Activated naive CD4-positive, alpha-beta T cell treated with Interleukin-2 at 50 U/mL for 16 hours (primary cell): ENCODE data around the gene CHCHD1.
"Not testable (repeated sequence)": the region's sequence is repeated elsewhere in the genome, so short reads cannot be mapped to it uniquely, and the experiment has no call there.

Source experiments
- DNase-seq: peaks from one replicate; pipeline ENCODE4 v3.0.0-alpha.2; 2020

The CHCHD1 gene

DNA sequence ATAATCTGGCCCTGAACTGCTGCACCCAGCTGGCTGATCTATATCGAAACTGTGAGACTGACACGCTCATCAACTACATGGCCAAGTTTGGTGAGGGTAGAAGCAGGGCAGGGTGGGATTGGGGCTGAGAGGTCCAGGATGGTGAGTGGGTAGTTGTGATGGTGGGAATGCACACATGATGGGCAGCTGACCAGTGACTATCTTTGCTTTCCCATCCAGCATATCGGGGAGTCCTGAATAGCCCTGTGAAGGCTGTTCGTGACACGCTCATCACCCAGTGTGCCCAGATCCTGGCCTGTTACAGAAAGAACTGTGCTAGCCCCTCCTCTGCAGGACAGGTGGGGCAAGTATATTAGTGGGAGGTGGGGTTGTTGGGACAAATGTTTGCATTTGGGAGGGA is 12.5 kb upstream of the CHCHD1 start:
- DNase-seq: no peak

DNA sequence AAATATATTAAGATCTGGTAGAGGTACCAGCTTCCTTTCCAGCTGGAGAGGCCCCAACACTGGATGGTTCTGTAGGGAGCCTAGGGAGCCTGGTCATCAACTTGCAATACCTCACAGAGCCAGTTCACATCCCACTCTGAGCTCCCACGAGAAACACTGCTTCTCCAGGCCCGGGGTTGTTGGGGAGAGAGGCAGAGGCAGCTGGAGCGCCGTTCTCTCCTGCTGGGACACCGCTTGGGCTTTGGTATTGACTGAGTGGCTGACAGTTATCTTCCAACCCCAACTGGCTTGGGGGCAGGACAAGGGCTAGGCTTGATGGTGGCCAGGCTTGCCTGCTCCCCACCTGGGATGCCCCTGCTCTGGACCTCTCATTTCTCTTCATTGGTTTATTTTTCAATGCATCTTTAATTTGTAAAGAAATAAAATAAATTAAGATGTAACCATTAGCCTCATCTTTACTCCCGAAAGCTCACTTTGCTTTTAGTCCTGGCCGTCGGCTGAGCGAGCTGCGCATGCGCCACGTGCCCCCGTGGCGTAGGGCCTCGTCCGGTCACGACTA is 10.0 kb upstream of the CHCHD1 start:
- DNase-seq: no peak

DNA sequence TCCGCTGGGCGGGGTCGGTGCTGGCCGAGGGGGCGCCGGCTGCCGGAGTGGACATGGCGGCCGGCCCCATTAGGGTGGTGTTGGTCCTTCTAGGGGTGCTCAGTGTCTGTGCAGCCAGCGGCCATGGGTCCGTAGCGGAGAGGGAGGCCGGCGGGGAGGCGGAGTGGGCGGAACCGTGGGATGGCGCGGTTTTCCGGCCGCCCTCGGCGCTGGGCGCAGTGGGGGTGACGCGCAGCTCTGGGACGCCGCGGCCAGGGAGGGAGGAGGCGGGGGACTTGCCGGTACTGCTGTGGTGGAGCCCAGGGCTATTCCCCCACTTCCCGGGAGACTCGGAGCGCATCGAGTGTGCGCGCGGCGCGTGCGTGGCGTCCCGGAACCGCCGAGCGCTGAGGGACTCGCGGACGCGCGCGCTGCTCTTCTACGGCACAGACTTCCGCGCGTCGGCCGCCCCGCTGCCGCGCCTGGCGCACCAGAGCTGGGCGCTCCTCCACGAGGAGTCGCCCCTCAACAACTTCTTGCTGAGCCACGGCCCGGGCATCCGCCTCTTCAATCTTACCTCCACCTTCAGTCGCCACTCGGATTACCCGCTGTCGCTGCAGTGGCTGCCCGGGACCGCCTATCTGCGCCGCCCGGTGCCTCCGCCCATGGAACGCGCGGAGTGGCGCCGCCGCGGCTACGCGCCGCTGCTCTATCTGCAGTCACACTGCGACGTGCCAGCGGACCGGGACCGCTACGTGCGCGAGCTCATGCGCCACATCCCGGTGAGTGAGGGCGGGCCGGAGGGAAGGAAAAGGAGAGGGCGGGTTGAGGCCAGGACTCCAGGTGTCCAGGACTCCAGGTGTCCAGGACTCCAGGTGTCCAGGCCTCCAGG is 9.3 kb upstream of the CHCHD1 start:
- peak; percentile 81 for DNase-seq

DNA sequence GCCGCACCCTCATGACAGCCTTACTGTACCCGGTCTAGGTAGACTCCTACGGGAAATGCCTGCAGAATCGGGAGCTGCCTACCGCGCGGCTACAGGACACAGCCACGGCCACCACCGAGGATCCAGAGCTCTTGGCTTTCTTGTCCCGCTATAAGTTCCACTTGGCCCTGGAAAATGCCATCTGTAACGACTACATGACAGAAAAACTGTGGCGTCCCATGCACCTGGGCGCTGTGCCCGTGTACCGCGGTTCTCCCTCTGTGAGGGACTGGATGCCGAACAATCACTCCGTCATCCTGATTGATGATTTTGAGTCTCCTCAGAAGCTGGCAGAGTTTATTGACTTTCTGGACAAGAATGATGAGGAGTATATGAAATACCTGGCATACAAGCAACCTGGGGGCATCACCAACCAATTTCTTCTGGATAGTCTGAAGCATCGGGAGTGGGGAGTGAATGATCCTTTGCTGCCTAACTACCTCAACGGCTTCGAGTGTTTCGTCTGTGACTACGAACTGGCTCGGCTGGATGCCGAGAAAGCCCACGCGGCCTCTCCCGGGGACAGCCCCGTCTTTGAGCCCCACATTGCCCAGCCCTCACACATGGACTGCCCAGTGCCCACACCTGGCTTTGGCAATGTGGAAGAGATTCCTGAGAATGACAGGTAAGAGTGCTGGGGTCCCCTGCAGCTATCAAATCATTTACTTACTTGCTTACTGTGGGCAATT is 8.5 kb upstream of the CHCHD1 start:
- DNase-seq: peak; percentile 38

DNA sequence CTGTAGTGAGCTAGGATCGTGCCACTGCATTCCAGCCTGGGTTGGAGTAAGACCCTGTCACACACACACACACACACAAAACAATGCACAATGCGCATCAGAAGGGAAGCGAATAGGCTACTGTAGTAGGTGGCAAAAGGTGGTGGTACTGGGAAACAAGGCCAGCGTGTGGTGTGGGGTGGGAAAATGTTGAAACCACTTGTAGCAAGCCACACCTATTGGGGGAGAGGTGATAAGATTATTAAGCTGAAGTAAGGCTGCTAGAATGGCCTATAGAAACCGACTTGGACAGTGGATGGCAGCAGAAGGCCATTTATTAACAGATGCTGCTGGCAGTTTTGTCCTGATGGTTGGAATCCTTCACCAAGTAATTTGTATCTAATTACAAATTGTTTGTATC is 7.2 kb upstream of the CHCHD1 start:
- no peak for DNase-seq

DNA sequence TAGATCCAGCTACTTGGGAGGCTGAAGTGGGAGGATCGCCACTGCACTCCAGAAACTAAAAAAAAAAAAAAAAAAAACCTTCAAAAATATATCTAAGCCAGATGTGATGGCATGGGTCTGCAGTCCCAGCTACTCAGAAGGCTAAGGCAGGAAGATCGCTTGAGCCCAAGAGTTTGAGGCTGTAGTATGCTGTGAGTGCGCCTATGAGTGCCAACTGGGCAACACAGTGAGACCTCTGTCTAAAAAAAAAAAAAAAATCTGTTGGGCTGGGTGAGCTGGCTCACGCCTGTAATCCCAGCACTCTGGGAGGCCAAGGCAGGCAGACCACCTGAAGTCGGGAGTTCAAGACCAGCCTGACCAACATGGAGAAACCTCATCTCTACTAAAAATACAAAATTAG is 2.8 kb upstream of the CHCHD1 start:
- DNase-seq: no peak

DNA sequence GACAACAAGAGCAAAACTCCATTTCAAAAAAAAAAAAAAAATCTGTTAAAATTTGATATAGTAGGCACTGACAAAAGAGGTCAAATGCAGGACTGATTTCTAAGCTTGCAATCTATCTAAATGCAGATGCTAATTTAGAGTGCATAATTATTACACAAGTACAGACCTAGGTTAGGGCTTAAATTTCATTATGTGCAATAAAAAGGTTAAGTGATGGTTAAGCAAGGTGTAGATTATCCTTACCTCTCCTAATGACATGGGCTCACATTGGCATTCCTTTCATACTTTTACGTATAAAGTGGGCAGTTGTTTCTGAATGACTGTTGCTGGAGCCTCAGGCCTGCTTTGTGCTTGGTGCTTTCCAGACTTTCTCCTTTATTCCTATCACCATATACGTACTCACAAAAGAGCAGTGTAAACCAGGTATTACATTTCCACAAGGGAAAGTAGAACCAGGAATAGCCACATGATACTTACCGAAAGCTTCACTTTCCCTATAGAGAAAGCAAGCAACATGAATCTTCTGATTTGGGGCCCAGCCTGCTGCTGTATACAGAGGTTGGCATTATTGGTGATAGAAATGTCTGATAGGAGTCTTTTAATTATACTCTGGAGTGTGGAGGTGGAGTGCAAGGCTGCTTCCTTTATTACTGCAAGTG is 2.2 kb upstream of the CHCHD1 start:
- DNase-seq: no peak

DNA sequence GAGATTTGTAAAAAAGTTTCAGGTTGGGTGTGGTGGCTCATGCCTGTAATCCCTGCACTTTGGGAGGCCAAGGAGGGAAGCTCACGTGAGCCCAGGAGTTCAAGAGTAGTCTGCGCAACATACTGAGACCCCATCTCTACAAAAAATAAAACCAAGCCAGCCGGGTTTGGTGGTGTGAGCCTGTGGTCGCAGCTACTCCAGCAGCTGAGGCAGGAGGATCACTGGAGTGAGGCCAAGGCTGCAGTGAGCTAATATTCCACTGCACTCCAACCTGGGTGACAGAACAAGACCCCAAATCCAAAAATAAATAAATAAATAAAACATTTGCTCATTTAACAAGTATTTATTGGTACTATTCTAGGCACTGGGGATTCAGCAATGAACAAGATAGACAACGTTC is 1.5 kb upstream of the CHCHD1 start:
- no peak for DNase-seq

DNA sequence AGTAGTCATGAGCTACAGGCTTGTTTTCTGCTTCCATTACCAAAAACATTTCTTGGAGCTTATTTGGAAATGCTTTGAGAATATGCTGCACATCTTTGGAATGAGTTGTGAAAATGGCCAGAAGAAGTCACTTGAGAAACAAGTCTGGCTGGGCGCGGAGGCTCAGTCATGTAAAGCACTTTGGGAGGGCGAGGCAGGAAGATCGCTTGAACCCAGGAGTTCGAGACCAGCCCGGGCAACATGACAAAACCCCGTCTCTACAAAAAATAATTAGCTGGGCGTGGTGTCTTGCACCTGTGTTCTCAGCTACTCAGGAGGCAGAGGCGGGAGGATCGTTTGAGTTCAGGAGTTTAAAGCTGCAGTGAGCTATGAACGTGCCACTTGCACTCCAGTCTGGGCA is 882 bp upstream of the CHCHD1 start:
- DNase-seq: no peak

DNA sequence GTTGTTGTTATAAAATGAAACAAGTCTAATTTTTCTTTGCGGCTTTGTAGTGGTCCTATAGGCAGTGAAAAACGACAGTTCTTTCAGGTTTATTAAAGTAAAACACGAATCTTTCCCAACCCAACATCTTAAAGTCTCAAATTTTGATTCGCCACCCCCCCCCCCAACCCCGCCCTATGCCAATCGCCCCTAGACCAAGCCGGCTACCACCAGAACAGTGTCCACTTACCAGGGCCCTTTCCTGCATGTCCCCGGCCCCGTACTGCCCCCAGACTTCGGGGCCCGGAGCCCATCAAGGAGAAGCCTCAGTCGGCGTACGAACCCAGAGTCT is 335 bp upstream of the CHCHD1 start:
- no peak for DNase-seq

DNA sequence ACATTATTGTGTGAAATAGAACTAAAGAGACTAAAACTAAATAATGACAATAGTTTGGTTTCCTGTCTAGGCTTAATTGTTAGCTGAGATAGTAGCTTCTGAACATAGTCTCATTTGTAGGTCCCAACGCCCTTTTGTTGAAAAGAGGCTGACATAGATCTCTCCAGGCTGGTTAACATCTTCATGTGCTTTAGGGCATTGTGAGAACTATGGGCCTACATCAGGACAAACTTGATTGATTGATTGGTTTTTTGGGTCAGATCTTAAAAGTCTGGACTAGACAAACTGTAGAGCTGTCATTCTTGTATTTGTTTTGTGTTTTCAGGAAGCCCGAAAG is 869 bp downstream of the CHCHD1 start:
- no peak for DNase-seq

DNA sequence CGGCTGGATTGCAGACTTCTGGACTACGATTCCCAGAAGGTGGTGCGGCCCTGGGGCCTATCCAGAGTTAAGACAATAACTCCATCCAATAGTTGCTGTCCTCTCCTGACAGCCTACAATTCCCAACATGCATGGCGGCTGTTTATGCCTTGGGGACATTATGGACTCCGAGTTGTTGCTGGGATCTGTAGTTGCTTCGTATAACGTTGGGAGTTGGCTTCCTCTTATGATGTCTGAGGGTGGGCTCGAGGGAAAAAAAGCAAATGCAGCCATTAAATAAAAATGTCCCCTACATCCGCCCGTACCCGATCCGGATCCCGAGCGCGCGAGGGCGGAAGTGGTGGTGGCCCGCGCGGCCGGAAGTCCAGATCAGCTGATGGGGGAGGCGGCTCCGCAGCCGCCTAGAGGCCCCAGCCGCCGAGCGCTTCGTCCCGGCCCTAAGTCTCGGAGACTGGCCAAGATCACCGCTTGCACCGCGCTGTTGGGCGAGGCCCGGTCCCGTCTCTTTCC is 3.4 kb downstream of the CHCHD1 start, which contains the start of gene ZSWIM8:
Gene ZSWIM8 (plus strand): TSS at position 396 of the 510 bp plus-strand sequence. CDS start 273 bp downstream, outside the sequence.
- DNase-seq: peak; percentile 87

DNA sequence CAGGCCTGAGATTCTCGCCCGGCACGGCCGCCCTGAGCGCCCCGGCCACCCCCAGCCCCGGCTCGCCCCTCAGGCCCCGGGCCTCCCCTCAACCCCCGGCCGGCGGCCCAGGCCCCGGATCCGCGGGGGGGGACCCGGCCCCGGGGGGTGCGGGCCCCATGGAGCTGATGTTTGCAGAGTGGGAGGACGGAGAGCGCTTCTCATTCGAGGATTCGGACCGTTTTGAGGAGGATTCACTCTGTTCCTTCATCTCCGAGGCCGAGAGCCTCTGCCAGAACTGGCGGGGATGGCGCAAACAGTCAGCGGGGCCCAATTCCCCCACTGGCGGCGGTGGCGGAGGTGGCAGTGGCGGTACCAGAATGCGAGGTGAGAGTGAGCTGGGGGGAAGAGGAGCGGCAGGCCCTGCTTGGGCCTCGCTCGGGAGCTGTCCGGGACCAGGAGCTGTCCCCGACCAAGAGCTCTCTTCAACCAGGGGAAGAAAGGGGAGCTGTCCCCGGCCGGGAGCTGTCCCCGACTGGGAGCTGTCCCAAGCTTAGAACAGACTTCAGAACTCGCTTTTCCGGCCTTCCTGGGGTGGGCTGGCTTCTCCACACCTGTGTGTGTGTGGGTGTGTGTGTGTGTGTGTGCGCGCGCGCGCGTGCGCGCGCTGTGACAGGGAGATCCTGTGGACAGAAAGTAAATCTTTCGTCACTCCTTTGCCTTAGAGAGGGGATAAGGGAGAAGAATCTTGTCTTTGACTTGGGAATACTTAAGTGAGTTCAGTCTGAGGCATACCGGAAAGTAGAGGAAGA is 4.1 kb downstream of the CHCHD1 start:
- DNase-seq: peak; percentile 49

DNA sequence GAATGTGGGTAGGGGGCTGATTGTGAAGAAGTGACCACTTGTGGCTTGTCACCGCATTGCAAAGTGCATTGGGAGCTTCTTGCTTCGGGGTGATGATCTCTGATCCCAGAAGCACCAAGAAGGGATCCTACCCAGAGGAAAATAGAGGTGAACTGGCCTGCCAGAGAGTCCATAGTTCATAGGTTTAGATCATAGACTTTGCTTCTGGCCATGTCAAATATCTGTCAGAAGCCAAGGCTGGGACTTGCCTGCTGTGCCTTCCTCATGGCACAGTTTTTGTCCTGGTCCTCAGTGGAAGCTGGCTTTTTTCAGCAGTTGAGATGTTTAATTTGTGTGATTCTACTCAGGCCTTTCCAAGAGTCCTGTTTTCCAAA is 4.7 kb downstream of the CHCHD1 start:
- no peak for DNase-seq

DNA sequence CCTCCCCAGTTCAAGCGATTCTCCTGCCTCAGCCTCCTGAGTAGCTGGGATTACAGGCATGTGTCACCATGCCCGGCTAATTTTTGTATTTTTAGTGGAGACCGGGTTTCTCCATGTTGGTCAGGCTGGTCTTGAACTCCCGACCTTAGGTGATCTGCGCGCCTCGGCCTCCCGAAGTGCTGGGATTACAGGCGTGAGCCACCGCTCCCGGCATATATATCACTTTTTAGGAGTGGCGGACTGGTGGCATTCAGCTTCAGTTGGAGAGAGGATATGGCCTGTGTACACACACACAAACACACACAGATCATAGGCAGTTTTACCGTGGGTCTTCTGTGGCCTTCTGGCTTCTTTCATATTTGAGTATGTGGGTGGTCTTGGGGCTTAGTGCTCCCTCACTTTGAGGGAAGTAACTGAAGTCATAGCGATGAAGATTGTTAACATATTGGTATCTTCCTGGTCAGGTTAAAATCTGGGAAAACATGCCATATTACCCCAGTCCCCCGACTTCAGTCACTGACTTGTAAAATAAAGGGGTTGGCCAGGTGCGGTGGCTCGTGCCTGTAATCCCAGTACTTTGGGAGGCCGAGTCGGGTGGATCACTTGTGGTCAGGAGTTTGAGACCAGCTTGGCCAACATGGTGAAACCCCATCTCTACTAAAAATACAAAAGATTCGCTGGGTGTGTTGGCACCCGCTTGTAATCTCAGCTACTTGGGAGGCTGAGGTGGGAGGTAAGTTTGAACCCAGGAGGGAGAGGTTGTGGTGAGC is 5.4 kb downstream of the CHCHD1 start:
- DNase-seq: not testable (repeated sequence)

DNA sequence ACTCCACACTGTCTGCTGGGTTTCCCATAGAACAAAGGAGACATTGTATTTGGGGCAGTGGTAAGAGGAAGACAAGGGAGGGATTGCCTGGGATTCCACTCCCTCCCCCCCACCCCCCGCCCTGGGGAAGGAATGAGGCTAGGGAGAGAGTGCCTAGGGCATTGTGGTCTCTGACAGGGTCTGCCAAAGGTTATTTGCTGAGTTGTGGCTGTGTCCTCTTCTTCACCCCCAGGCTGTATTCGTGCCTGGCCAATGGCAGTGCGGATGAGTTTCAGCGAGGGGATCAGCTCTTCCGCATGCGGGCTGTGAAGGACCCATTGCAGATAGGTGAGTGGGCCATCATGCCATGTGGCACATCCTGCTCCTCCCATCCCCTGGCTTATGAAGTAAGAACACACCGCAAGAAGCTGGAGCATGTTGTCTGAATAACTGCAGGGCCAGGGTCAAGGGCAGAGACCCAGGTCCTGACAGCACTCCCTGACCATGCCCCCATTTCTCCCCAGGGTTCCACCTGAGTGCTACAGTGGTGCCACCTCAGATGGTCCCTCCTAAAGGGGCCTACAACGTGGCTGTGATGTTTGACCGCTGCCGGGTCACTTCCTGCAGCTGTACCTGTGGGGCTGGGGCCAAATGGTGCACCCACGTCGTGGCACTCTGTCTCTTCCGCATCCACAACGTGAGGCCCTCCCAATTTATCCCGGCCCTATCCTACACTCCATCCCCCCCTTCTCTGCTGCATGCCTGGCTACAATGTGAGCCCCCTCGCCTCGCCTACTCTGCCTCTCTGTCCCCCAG is 7.2 kb downstream of the CHCHD1 start:
- no peak for DNase-seq

DNA sequence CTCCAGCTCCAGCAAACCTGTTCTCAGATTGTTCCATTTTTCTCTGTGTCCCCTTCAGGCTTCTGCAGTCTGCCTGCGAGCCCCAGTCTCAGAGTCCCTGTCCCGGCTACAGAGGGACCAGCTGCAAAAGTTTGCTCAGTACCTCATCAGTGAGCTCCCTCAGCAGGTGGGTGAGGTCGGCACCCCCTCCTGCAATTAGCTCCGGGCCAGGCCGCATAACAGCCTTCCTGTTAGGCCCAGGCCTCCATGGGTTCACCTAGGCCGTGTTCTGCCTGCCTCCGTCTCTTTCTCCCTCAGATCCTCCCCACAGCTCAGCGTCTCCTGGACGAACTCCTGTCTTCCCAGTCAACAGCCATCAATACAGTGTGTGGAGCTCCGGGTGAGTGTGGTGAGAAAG is 7.8 kb downstream of the CHCHD1 start:
- DNase-seq: no peak

DNA sequence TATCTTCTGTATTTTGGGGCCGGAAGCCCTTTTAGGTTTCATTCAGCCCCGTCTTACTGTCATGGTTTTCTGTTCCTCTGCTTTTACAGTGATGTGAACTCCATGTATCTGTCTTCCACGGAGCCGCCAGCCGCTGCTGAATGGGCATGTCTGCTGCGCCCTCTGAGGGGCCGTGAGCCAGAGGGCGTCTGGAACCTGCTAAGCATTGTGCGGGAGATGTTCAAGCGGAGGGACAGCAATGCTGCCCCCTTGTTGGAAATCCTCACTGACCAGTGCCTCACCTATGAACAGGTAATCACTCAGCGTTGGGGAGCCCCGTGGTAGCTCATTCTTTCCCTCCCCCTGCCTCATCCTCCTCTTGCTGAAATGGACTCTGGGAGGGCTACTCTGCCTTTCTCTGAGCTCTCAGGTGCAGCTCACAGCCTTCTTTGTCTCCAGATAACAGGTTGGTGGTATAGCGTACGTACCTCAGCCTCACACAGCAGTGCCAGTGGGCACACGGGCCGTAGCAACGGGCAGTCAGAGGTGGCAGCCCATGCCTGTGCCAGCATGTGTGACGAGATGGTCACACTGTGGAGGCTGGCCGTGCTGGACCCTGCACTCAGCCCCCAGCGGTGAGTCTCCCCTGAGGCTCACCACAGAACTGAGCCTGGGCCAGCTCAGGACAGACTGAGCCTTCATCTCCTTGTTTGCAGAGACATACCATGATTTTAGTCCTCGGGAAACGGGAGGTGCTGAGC is 9.2 kb downstream of the CHCHD1 start:
- DNase-seq: no peak

DNA sequence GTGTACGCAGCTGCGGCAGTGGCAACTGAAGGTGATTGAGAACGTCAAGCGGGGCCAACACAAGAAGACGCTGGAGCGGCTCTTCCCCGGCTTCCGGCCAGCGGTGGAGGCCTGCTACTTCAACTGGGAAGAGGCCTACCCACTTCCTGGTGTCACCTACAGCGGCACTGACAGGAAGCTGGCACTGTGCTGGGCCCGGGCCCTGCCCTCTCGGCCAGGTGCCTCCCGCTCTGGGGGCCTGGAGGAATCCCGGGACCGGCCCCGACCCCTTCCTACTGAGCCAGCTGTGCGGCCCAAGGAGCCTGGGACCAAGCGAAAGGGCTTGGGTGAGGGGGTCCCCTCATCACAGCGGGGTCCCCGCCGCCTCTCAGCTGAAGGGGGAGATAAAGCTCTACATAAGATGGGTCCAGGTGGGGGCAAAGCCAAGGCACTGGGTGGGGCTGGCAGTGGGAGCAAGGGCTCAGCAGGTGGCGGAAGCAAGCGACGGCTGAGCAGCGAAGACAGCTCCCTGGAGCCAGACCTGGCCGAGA is 10.1 kb downstream of the CHCHD1 start:
- DNase-seq: no peak

DNA sequence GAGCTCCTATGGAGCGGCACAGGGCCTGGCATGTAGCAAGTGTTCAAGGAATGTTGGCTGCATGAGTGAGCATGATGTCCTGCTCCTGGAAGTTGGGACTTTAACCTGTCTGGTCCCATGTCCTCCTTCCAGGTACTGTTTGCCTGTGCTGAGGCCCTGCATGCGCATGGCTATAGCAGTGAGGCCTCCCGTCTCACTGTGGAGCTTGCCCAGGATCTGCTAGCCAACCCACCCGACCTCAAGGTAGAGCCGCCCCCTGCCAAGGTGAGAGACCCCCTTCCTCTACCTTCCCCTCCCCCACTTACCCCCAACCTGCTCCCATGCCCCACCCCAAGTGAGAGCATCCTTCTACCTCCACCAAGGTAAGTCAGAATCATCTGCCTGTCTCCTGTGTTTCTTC is 11.6 kb downstream of the CHCHD1 start:
- no peak for DNase-seq
